Astrocyte (in vitro differentiated cells and primary cell): ENCODE results near the gene TFEC.

ENCODE experiments used
- EZH2 ChIP-seq: IDR thresholded peaks from 2 replicates; pipeline ENCODE4 v1.6.1; 2012; ENCODE audit warnings: mild to moderate bottlenecking, low read length, inconsistent platforms; ENCODE audit not compliant: insufficient read depth
- TF ChIP-seq, protein P1 (sequence below): IDR thresholded peaks from 2 replicates; pipeline ENCODE4 v1.5.1; 2011; ENCODE audit warnings: low read depth, mild to moderate bottlenecking, inconsistent platforms, low read length, moderate library complexity; ENCODE audit not compliant: insufficient read depth

DNA sequence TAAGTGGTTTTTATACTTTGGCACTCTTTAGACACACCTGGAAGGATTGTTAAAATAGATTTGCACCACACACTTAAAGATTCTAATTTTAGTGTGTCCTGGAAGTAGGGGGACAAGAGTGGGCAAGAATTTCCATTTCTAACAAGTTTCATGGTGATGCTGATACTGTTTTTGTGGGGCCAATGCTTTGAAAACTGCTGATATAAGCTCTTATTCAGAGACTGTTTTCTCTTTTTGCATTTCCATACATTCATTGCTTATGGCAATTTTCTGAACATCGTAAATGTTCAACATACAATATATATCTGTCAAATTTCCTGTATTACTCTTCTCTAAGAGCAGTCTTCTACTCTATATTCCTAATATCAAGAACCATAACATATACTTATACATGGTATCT lies 79.0 kb downstream of the TFEC start:
- TF ChIP-seq, protein P1, sequence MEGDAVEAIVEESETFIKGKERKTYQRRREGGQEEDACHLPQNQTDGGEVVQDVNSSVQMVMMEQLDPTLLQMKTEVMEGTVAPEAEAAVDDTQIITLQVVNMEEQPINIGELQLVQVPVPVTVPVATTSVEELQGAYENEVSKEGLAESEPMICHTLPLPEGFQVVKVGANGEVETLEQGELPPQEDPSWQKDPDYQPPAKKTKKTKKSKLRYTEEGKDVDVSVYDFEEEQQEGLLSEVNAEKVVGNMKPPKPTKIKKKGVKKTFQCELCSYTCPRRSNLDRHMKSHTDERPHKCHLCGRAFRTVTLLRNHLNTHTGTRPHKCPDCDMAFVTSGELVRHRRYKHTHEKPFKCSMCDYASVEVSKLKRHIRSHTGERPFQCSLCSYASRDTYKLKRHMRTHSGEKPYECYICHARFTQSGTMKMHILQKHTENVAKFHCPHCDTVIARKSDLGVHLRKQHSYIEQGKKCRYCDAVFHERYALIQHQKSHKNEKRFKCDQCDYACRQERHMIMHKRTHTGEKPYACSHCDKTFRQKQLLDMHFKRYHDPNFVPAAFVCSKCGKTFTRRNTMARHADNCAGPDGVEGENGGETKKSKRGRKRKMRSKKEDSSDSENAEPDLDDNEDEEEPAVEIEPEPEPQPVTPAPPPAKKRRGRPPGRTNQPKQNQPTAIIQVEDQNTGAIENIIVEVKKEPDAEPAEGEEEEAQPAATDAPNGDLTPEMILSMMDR: no peak
- TF ChIP-seq EZH2: no peak
